Activated gamma-delta T cell (primary cell): ENCODE data around the gene ABHD4.
A peak's percentile ranks its signal among the peaks of the same experiment; 100 is the strongest.
"Not testable (repeated sequence)": the region's sequence is repeated elsewhere in the genome, so short reads cannot be mapped to it uniquely, and the experiment has no call there.

ENCODE experiments used
- DNase-seq: peaks from one replicate; lab custom pipeline; 2025; lab: John Stamatoyannopoulos, UW
- total RNA-seq, 2 donors: gene quantifications; one replicate each; lab custom pipeline; 2026; lab: John Stamatoyannopoulos, UW

ABHD4 gene
- 18.5 to 21.2 reads per million in 2 donors for total RNA-seq

- DNase-seq: peak; percentile 56
Observed at GRCh38 chr14:22598099-22598895, at the start of gene ABHD4. Gene ABHD4, plus strand, starts transcription at chr14:22598300. Its CDS starts 7 bp downstream, at chr14:22598307.

GRCh38 chr14:22549324-22549962, 48.7 kb upstream of the ABHD4 start:
- DNase-seq: no peak

- DNase-seq: no peak
Observed at GRCh38 chr14:22549981-22550673, 48.0 kb upstream of the ABHD4 start.

- DNase-seq: no peak
Observed at GRCh38 chr14:22551605-22551997, 46.5 kb upstream of the ABHD4 start.

- no peak for DNase-seq
Observed at GRCh38 chr14:22552001-22552826, 45.9 kb upstream of the ABHD4 start.

GRCh38 chr14:22552827-22553076, 45.3 kb upstream of the ABHD4 start:
- DNase-seq: no peak

- no peak for DNase-seq
Observed at GRCh38 chr14:22553445-22553844, 44.7 kb upstream of the ABHD4 start.

GRCh38 chr14:22553861-22554497, 44.1 kb upstream of the ABHD4 start:
- DNase-seq: not testable (repeated sequence)

- no peak for DNase-seq
Observed at GRCh38 chr14:22554498-22555383, 43.4 kb upstream of the ABHD4 start.

- DNase-seq: no peak
Observed at GRCh38 chr14:22555384-22556011, 42.6 kb upstream of the ABHD4 start.

- DNase-seq: peak; percentile 88
Observed at GRCh38 chr14:22556021-22556989, 41.8 kb upstream of the ABHD4 start.

- DNase-seq: peak; percentile 72
Observed at GRCh38 chr14:22556990-22557623, 41.0 kb upstream of the ABHD4 start.

GRCh38 chr14:22557846-22558220, 40.3 kb upstream of the ABHD4 start:
- DNase-seq: no peak

- peak; percentile 33 for DNase-seq
Observed at GRCh38 chr14:22558221-22558913, 39.7 kb upstream of the ABHD4 start.

- DNase-seq: no peak
Observed at GRCh38 chr14:22559041-22559440, 39.1 kb upstream of the ABHD4 start.

- DNase-seq: no peak
Observed at GRCh38 chr14:22560662-22561365, 37.3 kb upstream of the ABHD4 start.

GRCh38 chr14:22561366-22561660, 36.8 kb upstream of the ABHD4 start:
- DNase-seq: no peak
